Bronchial epithelial cell (primary cell): Measurements from ENCODE around the gene LRRC4C. TPM values are rescaled to one million over a fixed set of nuclear protein-coding genes. Genes with fewer than 3 reads are reported as not detected.

Source experiments
- DNase-seq: peaks from one replicate; pipeline ENCODE4 v3.0.0-alpha.2; 2010; ENCODE audit warnings: low read depth
- FAIRE-seq: peaks from 2 replicates; lab custom pipeline; 2011; peaks lifted over from hg19 to GRCh38; lab: Jason Lieb, UNC
- H3K27me3 ChIP-seq: 2 replicates; pipeline ENCODE4 v1.5.1; 2011; ENCODE audit warnings: low read length; ENCODE audit not compliant: control insufficient read depth, insufficient read depth
- H3K36me3 ChIP-seq: 2 replicates; pipeline ENCODE4 v1.5.1; 2011; ENCODE audit warnings: low read length; ENCODE audit not compliant: control insufficient read depth, insufficient read depth
- H3K4me3 ChIP-seq: 2 replicates; pipeline ENCODE4 v1.5.1; 2011; ENCODE audit warnings: mild to moderate bottlenecking, low read depth, low read length, control low read depth
- total RNA-seq: library from RNA; depleted of rRNA; stranded (reverse); fragments of >200 nt; gene quantifications from 2 replicates; pipeline ENCODE4 v1.2.1, GENCODE V29; 2014
- TF ChIP-seq, protein P1 (sequence below): IDR thresholded peaks from 2 replicates; pipeline ENCODE4 v1.5.1; 2011; ENCODE audit warnings: mild to moderate bottlenecking, moderate library complexity, low read length, control low read depth, inconsistent platforms; ENCODE audit not compliant: insufficient read depth, severe bottlenecking

Gene LRRC4C
- total RNA-seq, 1 donor from 2014 or later, result not detected

GRCh38 chr11:41400819-41401382, 58.6 kb downstream of the LRRC4C start:
- TF ChIP-seq, protein P1, sequence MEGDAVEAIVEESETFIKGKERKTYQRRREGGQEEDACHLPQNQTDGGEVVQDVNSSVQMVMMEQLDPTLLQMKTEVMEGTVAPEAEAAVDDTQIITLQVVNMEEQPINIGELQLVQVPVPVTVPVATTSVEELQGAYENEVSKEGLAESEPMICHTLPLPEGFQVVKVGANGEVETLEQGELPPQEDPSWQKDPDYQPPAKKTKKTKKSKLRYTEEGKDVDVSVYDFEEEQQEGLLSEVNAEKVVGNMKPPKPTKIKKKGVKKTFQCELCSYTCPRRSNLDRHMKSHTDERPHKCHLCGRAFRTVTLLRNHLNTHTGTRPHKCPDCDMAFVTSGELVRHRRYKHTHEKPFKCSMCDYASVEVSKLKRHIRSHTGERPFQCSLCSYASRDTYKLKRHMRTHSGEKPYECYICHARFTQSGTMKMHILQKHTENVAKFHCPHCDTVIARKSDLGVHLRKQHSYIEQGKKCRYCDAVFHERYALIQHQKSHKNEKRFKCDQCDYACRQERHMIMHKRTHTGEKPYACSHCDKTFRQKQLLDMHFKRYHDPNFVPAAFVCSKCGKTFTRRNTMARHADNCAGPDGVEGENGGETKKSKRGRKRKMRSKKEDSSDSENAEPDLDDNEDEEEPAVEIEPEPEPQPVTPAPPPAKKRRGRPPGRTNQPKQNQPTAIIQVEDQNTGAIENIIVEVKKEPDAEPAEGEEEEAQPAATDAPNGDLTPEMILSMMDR, result no peak

GRCh38 chr11:41400124-41400523, 59.3 kb downstream of the LRRC4C start:
- FAIRE-seq (no peak), DNase-seq (no peak)
- H3K36me3 ChIP-seq, result no peaks in the 10 kb centered on the region
- no peak overlapping the region for H3K4me3 ChIP-seq
- TF ChIP-seq, protein P1, result no peak
- no peaks in the 10 kb centered on the region for H3K27me3 ChIP-seq

More at GRCh38 chr11:41400819-41401382, 58.6 kb downstream of the LRRC4C start:
- Histone ChIP-seq H3K4me3 (no peak overlapping the region), H3K27me3 (no peaks in the 10 kb centered on the region), H3K36me3 (no peaks in the 10 kb centered on the region)
- DNase-seq (no peak), FAIRE-seq (no peak)

DNA sequence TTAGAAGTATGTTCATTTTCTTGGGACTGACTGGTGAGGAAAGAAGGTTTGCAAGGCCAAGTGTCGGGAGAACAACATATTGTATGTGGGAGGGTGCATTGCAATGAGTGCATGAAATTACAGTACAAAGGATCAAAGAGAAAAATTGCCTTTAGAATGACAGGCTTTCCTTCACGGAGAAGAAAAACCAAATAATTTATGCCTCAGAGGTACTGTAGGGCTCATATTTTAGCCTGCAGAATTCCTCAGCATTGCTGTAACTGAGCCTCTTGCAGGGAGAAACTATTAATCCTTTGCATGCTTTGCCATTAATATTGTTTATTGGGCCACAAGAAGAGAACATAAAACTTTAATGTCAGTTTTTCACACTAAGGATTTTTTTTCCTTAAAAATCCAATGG, 60.1 kb downstream of the LRRC4C start:
- no peak for FAIRE-seq
- TF ChIP-seq, protein P1, result no peak

GRCh38 chr11:41398175-41398574, 61.3 kb downstream of the LRRC4C start:
- peak; percentile 2 for DNase-seq
- TF ChIP-seq, protein P1, result no peak
- Histone ChIP-seq H3K27me3 (no peaks in the 10 kb centered on the region), H3K36me3 (no peaks in the 10 kb centered on the region), H3K4me3 (no peak overlapping the region)
- no peak for FAIRE-seq

More for the DNA sequence above, 60.1 kb downstream of the LRRC4C start:
- no peak for DNase-seq
- no peaks in the 10 kb centered on the region for H3K36me3 ChIP-seq
- H3K4me3 ChIP-seq, result no peak overlapping the region
- no peaks in the 10 kb centered on the region for H3K27me3 ChIP-seq

GRCh38 chr11:41394521-41395195, 64.8 kb downstream of the LRRC4C start:
- FAIRE-seq (no peak), DNase-seq (no peak)
- Histone ChIP-seq H3K27me3 (no peaks in the 10 kb centered on the region), H3K4me3 (no peak overlapping the region), H3K36me3 (no peaks in the 10 kb centered on the region)
- TF ChIP-seq, protein P1, result no peak
